CD14-positive monocyte (primary cell): Measurements from ENCODE around the gene ADAMTS13. TPM values are rescaled to one million over a fixed set of nuclear protein-coding genes. Genes with fewer than 3 reads are reported as not detected.
A peak's percentile ranks its signal among the peaks of the same experiment; 100 is the strongest.

ENCODE experiments used
- DNase-seq, 3 donors: peaks; one replicate each; pipeline ENCODE4 v3.0.0-alpha.2; 2011 to 2022
- H2AFZ ChIP-seq: 2 replicates; pipeline ENCODE4 v1.6.0; 2012; ENCODE audit warnings: mild to moderate bottlenecking, low read depth, low read length, inconsistent platforms; ENCODE audit not compliant: insufficient read depth, poor library complexity, severe bottlenecking
- H3K27ac ChIP-seq, 2 donors: 1 replicate in 1 of 2; 2 replicates in 1 of 2; pipeline ENCODE4 v1.5.1; 2012 to 2013; ENCODE audit warnings: low read length in 2 of 2, control low read depth in 1 of 2, inconsistent platforms in 1 of 2, low read depth in 1 of 2, mild to moderate bottlenecking in 1 of 2
- H3K27me3 ChIP-seq, 2 donors: one replicate each; pipeline versions ENCODE4 v1.6.0 to v1.6.1; 2011 to 2013; ENCODE audit warnings: low read length in 2 of 2; ENCODE audit not compliant: control insufficient read depth in 2 of 2, insufficient read depth in 2 of 2
- H3K36me3 ChIP-seq, 2 donors: replicated peaks in 1 of 2; 1 replicate in 1 of 2; 2 replicates in 1 of 2; pipeline versions ENCODE4 v1.5.1 to v1.6.1; 2012 to 2013; ENCODE audit warnings: low read length in 2 of 2, control low read depth in 1 of 2, inconsistent platforms in 1 of 2, mild to moderate bottlenecking in 1 of 2; ENCODE audit not compliant: insufficient read depth in 2 of 2, control insufficient read depth in 1 of 2
- H3K4me1 ChIP-seq, 2 donors: 1 replicate in 1 of 2; 2 replicates in 1 of 2; pipeline versions ENCODE4 v1.5.1 to v1.6.1; 2012 to 2013; ENCODE audit warnings: low read length in 2 of 2, control low read depth in 1 of 2, inconsistent platforms in 1 of 2, mild to moderate bottlenecking in 1 of 2, moderate library complexity in 1 of 2; ENCODE audit not compliant: insufficient read depth in 2 of 2, control insufficient read depth in 1 of 2
- H3K4me2 ChIP-seq: replicated peaks from 2 replicates; pipeline ENCODE3; 2012; ENCODE audit warnings: low read length, moderate library complexity, mild to moderate bottlenecking; ENCODE audit not compliant: poor library complexity, severe bottlenecking; ENCODE audit errors: extremely low read depth
- H3K4me3 ChIP-seq, 3 experiments: fragments of 200-600 bp in 1 of 3; sonication (generic) in 1 of 3; replicated peaks in 1 of 3; 1 replicate in 2 of 3; 2 replicates in 1 of 3; pipeline ENCODE4 v1.5.1; 2011 to 2013; ENCODE audit warnings: low read length in 3 of 3, mild to moderate bottlenecking in 3 of 3, control low read depth in 2 of 3, low read depth in 2 of 3, inconsistent platforms in 1 of 3, moderate library complexity in 1 of 3
- H3K79me2 ChIP-seq: 2 replicates; pipeline ENCODE4 v1.6.0; 2012; ENCODE audit warnings: mild to moderate bottlenecking, control low read depth, inconsistent platforms, low read length, moderate library complexity; ENCODE audit not compliant: insufficient read depth
- H3K9ac ChIP-seq: 2 replicates; pipeline ENCODE4 v1.6.0; 2017; ENCODE audit warnings: low read length, mild to moderate bottlenecking; ENCODE audit not compliant: insufficient read depth, poor library complexity, severe bottlenecking
- H3K9me3 ChIP-seq, 2 donors: replicated peaks in 1 of 2; 1 replicate in 1 of 2; 2 replicates in 1 of 2; pipeline versions ENCODE4 v1.5.1 to v1.6.1; 2012 to 2013; ENCODE audit warnings: low read length in 2 of 2, control low read depth in 1 of 2; ENCODE audit not compliant: control insufficient read depth in 1 of 2, insufficient read depth in 1 of 2
- H4K20me1 ChIP-seq: 2 replicates; pipeline ENCODE4 v1.6.0; 2012; ENCODE audit warnings: mild to moderate bottlenecking, low read length, control low read depth, moderate library complexity; ENCODE audit not compliant: insufficient read depth
- H3K27ac Mint-ChIP-seq, 7 donors: one replicate each; pipeline ENCODE4 v1.8.0; 2020; ENCODE audit warnings: mild to moderate bottlenecking in 7 of 7, mixed read lengths in 7 of 7, moderate library complexity in 6 of 7, inconsistent platforms in 2 of 7
- H3K27me3 Mint-ChIP-seq, 3 donors: one replicate each; pipeline ENCODE4 v1.8.0; 2021 to 2022; ENCODE audit warnings: low read depth in 3 of 3, mild to moderate bottlenecking in 3 of 3, mixed read lengths in 3 of 3, moderate library complexity in 3 of 3, inconsistent platforms in 1 of 3
- H3K36me3 Mint-ChIP-seq, 2 donors: one replicate each; pipeline ENCODE4 v1.8.0; 2020; ENCODE audit warnings: mixed read lengths in 2 of 2, inconsistent platforms in 1 of 2, mild to moderate bottlenecking in 1 of 2
- H3K4me1 Mint-ChIP-seq: one replicate; pipeline ENCODE4 v1.8.0; 2020; ENCODE audit warnings: mild to moderate bottlenecking, mixed read lengths
- H3K4me3 Mint-ChIP-seq, 2 donors: one replicate each; pipeline ENCODE4 v1.8.0; 2020; ENCODE audit warnings: mild to moderate bottlenecking in 2 of 2, mixed read lengths in 2 of 2, moderate library complexity in 1 of 2
- H3K9me3 Mint-ChIP-seq, 7 donors: one replicate each; pipeline ENCODE4 v1.8.0; 2020 to 2022; ENCODE audit warnings: mixed read lengths in 7 of 7, mild to moderate bottlenecking in 6 of 7, moderate library complexity in 6 of 7, inconsistent platforms in 2 of 7
- CTCF ChIP-seq: fragments of 200-600 bp; IDR thresholded peaks from one replicate; pipeline ENCODE4 v1.8.0; 2022; ENCODE audit warnings: antibody characterized with exemption, mild to moderate bottlenecking
- WGBS: methylation state at CpG from one replicate; pipeline ENCODE4 v1.1.5; 2013; ENCODE audit warnings: missing lambda C conversion rate; ENCODE audit not compliant: insufficient coverage; 5-methylcytosine and 5-hydroxymethylcytosine counted together
- intact Hi-C, 2 donors: fragments of 100-400 bp; cut with micrococcal nuclease; formaldehyde crosslinking; loops; one replicate each; pipeline versions ENCODE4 v1.15.0 to v1.15.1; 2023
- polyA plus RNA-seq, 3 donors: library from polyadenylated mRNA; depleted of rRNA in 1 of 3; unstranded in 2 of 3; stranded (reverse) in 1 of 3; fragments of 300-500 nt in 2 of 3; fragments of >200 nt in 1 of 3; fragmentation: Illumina TruSeq in 2 of 3; gene quantifications; 1 replicate in 2 of 3; 2 replicates in 1 of 3; pipeline ENCODE4 v1.2.3, GENCODE V29; 2012 to 2021

The ADAMTS13 gene
- polyA plus RNA-seq, 3 donors, result 0.77 TPM; not detected in 2

DNA sequence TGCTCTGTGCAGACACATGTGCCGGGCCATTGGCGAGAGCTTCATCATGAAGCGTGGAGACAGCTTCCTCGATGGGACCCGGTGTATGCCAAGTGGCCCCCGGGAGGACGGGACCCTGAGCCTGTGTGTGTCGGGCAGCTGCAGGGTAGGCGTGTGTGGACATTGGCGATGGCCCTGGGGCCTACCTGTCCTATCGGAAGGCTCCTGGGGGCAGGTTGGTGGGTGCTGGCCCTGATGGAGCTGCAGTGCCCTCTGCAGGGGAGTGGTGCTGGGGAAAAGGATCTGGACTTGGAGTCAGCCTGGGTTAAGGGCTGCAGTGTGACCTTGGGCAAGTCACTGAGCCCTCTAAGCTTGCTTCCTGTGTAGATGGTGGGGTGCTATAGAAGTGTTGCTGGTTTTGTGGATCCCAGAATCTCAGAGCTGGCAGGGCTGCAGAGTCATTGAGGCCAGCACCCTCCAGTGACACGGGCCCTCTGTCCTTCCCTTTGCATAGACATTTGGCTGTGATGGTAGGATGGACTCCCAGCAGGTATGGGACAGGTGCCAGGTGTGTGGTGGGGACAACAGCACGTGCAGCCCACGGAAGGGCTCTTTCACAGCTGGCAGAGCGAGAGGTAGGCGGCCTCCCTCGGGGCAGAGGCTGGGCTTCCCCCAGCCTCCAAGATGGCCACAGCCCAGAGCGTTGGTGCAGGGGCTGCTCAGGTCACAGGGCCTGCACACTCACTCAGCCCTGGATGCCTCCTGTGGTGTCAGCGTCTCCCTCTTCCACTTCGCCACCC is 15.8 kb downstream of the ADAMTS13 start:
- H3K27ac ChIP-seq, result no peak overlapping the region
- Mint-ChIP-seq H3K9me3 (peaks cover 0 to 2% (median 0%) of the 10 kb centered on the region in 7 donors), H3K4me3 (no peak overlapping the region), H3K27me3 (peaks cover 0 to 9% (median 3%) of the 10 kb centered on the region in 3 donors), H3K27ac (no peak overlapping the region), H3K36me3 (no peaks in the 10 kb centered on the region), H3K4me1 (no peaks in the 10 kb centered on the region)
- no peaks in the 10 kb centered on the region for H3K79me2 ChIP-seq
- DNase-seq, result no peak
- H3K4me3 ChIP-seq, result no peak overlapping the region
- no peaks in the 10 kb centered on the region for H3K9me3 ChIP-seq
- no peaks in the 10 kb centered on the region for H3K4me1 ChIP-seq
- no peak overlapping the region for H3K9ac ChIP-seq
- H4K20me1 ChIP-seq, result no peaks in the 10 kb centered on the region
- intact Hi-C loops, result no loop called here
- TF ChIP-seq CTCF, result no peak
- H2AFZ ChIP-seq, result no peak overlapping the region
- no peaks in the 10 kb centered on the region for H3K27me3 ChIP-seq
- no peak overlapping the region for H3K4me2 ChIP-seq
- no peaks in the 10 kb centered on the region for H3K36me3 ChIP-seq
- WGBS, result 96% methylated on average over 19 of the region's 20 CpGs

- Histone ChIP-seq H3K9ac (no peak overlapping the region), H3K4me3 (no peak overlapping the region), H3K4me1 (no peaks in the 10 kb centered on the region), H3K9me3 (no peaks in the 10 kb centered on the region), H3K27me3 (no peaks in the 10 kb centered on the region), H3K36me3 (no peaks in the 10 kb centered on the region), H3K79me2 (no peaks in the 10 kb centered on the region), H3K27ac (no peak overlapping the region), H3K4me2 (no peak overlapping the region), H4K20me1 (no peaks in the 10 kb centered on the region), H2AFZ (no peak overlapping the region)
- intact Hi-C loops, result no loop called here
- 100% methylated on average over 3 of the region's 4 CpGs for WGBS
- peaks cover 0 to 9% (median 3%) of the 10 kb centered on the region in 3 donors for H3K27me3 Mint-ChIP-seq
- H3K4me3 Mint-ChIP-seq, result no peak overlapping the region
- no peaks in the 10 kb centered on the region for H3K36me3 Mint-ChIP-seq
- no peak for DNase-seq
- peaks cover 0 to 2% (median 0%) of the 10 kb centered on the region in 7 donors for H3K9me3 Mint-ChIP-seq
- H3K27ac Mint-ChIP-seq, result peak overlapping the region in 1 of 7 donors; percentile 8
- no peak for TF ChIP-seq CTCF
- no peaks in the 10 kb centered on the region for H3K4me1 Mint-ChIP-seq
Measured at GRCh38 chr9:133439337-133439736, 17.2 kb downstream of the ADAMTS13 start.
